NCI-H524 treated with DMSO at 0.1 percent for 48 hours (cell line): Measurements from ENCODE around the gene APOM.

Experiments
- DNase-seq: peaks from one replicate; lab custom pipeline; 2025; lab: John Stamatoyannopoulos, UW

APOM gene

GRCh38 chr6:31631209-31631608 lies 24.5 kb upstream of the APOM start:
- no peak for DNase-seq

GRCh38 chr6:31631681-31632278 lies 23.9 kb upstream of the APOM start:
- no peak for DNase-seq

- no peak for DNase-seq
Measured at GRCh38 chr6:31632279-31632946, 23.3 kb upstream of the APOM start.

GRCh38 chr6:31633447-31633846 lies 22.2 kb upstream of the APOM start:
- no peak for DNase-seq

GRCh38 chr6:31634131-31634530 lies 21.6 kb upstream of the APOM start:
- no peak for DNase-seq

GRCh38 chr6:31634969-31635575 lies 20.6 kb upstream of the APOM start:
- no peak for DNase-seq

GRCh38 chr6:31636698-31637596 lies 18.7 kb upstream of the APOM start:
- no peak for DNase-seq

- DNase-seq, result no peak
Measured at GRCh38 chr6:31639043-31639442, 16.7 kb upstream of the APOM start.

GRCh38 chr6:31639449-31639861 lies 16.2 kb upstream of the APOM start:
- DNase-seq, result no peak

GRCh38 chr6:31640612-31641011 lies 15.1 kb upstream of the APOM start:
- no peak for DNase-seq

- no peak for DNase-seq
Measured at GRCh38 chr6:31641370-31641769, 14.3 kb upstream of the APOM start.

- DNase-seq, result no peak
Measured at GRCh38 chr6:31642798-31643570, 12.7 kb upstream of the APOM start.

GRCh38 chr6:31643818-31644454 lies 11.8 kb upstream of the APOM start:
- DNase-seq, result no peak

- DNase-seq, result no peak
Measured at GRCh38 chr6:31645325-31645724, 10.4 kb upstream of the APOM start.

- peak; percentile 2 for DNase-seq
Measured at GRCh38 chr6:31651602-31652191, 4.0 kb upstream of the APOM start.

- DNase-seq, result no peak
Measured at GRCh38 chr6:31652925-31653724, 2.6 kb upstream of the APOM start.

GRCh38 chr6:31654574-31655348 lies 933 bp upstream of the APOM start:
- DNase-seq, result no peak

GRCh38 chr6:31657406-31658157 lies 1.9 kb downstream of the APOM start:
- DNase-seq, result no peak
